GM21737 (cell line): ENCODE results near the gene ATF7IP.

Experiments
- ATAC-seq: cut with Tn5 transposase; IDR thresholded peaks from one replicate; pipeline ENCODE4 v1.9.1; 2021; ENCODE audit warnings: mild to moderate bottlenecking, moderate library complexity; ENCODE audit not compliant: unreplicated experiment

ATF7IP gene

GRCh38 chr12:14410177-14410576 is 44.7 kb downstream of the ATF7IP start:
- ATAC-seq = no peak

GRCh38 chr12:14410841-14411569 is 45.5 kb downstream of the ATF7IP start:
- ATAC-seq = no peak

GRCh38 chr12:14416658-14417057 is 51.2 kb downstream of the ATF7IP start:
- no peak for ATAC-seq

DNA sequence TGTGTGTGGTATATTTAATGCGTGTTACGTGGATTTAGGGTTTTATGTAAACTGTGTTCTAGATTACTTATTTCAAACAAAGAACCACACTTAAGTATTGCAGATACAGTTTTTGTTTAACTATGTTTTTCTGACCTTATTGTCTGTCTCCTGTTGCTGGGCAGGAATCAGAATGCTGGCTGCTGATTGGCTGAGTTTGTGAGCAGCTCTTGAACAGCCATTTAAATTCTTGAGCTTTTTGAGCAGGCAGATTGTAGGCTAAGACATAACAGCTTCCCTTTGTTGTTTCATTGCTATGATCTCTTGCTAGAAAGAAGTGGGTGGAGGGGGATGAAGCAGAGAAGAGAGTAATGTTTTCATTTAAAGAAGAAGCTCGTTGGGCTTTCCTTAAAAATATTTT is 52.2 kb downstream of the ATF7IP start:
- no peak for ATAC-seq

DNA sequence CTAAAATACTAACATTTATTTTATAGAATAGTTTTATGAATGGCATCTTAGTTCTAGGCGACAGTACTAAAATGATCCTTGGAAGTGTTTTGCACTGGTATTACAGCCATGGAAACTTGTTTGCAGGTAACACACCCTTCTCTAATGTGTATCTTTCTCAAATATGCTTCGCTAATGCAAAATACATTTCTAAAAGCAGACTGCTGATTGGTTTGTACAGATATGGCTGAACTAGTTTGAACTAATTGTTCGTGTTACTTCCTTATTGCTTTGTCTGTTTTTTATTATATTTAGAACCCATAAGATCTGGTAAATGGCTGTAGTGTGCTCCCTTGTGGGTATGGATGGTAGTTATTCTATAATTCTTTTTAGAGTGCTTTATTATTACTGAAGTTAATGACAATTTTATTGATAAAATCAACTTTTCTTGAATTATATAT is 53.0 kb downstream of the ATF7IP start:
- ATAC-seq = no peak

DNA sequence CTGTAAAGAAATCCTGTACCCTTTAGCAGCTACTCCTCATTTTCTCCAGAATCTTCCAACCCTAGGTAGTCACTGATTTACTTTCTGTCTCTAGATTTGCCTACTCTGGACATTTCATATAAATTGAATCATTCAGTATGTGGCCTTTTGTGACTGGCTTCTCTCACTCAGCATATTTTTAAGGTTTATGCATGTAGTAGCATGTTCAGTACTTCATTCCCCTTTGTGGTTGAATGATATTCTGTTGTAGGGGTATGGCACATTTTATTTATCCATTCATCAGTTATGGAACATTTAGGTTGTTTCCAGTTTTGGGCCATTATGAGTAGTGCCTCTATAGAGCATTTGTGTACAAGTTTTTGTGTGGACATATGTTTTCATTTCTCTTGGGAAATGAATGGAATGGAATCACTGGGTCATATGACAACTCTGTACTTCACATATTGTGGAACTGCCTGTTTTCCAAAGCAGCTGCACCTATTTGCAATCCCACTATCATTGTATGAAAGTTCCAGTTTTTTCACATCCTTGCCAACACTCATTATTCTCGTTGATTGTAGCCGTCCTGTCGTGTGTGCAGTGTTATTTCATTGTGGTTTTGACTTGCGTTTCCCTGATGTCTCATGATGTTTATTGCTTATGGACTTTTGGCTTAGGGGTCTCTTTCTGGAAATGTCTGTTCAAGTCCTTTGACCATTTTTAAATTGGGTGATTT is 57.2 kb downstream of the ATF7IP start:
- no peak for ATAC-seq

- ATAC-seq = no peak
Observed at GRCh38 chr12:14424545-14424944, 59.1 kb downstream of the ATF7IP start.

DNA sequence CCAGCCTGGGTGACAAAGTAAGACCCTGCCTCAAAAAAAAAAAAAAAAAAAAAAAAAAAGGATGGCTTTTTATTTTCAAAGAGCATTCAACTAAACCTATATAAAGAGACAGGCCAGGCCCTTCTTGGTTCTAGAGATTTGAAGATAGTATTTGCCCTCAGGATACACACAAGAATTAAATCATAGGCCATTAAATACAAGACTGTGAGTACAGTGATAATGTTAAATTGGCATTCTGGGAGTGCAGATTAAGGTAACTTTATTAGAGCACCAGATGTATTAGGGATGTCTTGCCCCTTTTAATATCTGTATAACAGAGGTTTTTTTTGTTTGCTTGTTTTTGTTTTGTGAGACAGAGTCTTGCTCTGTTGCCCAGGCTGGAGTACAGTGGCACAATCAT is 61.3 kb downstream of the ATF7IP start:
- no peak for ATAC-seq

GRCh38 chr12:14427929-14428328 is 62.4 kb downstream of the ATF7IP start:
- no peak for ATAC-seq

DNA sequence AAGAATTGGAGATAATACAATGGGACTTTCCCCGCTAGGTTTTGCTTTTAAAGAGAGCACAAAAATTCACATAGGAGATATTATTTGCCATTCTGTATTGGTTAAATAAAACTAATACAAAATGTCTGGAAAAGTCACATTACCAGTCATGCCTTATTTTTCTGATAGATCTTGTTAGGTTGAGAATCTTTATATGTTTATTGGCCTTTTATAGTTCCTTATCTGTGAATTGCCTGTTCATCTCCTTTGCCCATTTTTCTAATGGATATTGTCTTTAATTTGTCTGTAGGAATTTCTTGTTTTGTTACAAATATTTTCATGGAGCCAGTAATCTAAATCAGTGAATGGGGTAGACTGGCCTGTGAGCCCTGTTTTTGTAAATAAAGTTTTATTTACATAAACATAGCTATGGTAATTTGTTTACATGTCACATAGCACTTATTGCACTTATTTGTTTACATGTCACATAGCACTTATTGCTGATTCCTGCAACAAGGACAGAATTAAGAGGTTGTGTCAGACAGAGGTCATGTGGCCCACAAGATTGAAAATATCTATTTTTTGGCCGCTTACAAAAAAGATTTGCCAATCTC is 65.0 kb downstream of the ATF7IP start:
- ATAC-seq = no peak

GRCh38 chr12:14431975-14432374 is 66.5 kb downstream of the ATF7IP start:
- ATAC-seq = no peak

- ATAC-seq = no peak
Observed at GRCh38 chr12:14435627-14436026, 70.1 kb downstream of the ATF7IP start.

GRCh38 chr12:14442221-14442881 is 76.9 kb downstream of the ATF7IP start:
- ATAC-seq = no peak

- ATAC-seq = no peak
Observed at GRCh38 chr12:14443531-14443930, 78.0 kb downstream of the ATF7IP start.

DNA sequence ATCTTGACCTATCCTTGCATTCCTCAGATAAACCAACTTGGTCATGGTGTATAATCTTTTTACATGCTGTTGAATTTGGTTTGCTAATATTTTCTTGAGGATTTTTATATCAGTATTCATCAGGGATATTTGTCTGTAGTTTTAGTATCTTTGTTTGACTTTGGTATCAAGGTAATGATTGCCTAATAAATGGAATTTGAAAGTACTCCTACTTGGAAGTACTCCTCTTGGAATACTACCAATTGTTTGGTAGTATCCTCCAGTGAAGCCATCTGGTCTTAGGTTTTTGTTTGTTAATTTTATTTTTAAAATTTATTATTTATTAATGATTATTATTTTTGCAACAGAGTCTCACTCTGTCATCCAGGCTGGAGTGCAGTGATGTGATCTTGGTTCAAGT is 85.0 kb downstream of the ATF7IP start:
- no peak for ATAC-seq

GRCh38 chr12:14452336-14452735 is 86.9 kb downstream of the ATF7IP start:
- ATAC-seq = no peak

GRCh38 chr12:14452865-14453264 is 87.4 kb downstream of the ATF7IP start:
- ATAC-seq = no peak

DNA sequence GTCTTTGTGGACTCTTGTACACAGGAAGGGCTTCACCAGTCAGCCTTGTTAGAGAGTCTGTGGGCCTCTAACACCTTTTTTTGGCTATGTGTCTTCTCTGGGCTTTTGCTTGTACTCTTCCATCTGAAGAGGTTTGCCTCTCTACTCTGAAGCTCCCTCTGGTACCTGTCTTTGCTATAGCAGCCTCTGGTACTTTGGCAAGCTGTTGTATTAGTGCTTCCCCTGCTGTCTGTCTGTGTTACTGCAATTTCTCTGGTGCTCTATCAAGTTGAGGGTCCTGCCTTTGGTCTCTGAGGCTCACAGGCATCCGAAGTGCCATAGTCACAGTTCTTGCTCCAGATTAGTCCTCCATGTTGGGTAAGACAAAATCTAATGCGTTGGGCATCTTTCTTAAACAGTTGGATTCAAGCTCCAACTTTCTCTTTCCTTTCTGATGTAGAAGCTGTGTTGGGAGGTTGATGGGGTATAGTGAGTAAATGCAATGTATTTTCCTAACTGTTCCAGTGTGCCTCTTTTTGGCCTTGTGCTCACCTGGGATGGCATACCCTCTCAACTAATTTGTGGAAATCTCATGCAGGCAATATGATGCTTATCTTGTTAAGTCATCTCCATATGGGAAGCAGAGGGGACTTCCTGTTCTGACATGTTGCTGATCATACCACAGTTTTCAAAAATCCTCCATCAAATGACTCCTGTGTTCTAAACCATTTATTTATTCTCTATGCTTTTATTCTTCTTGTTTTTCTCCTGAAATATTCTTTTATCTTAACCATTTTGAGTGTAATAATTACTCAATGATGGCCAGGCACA is 88.8 kb downstream of the ATF7IP start:
- ATAC-seq = no peak

DNA sequence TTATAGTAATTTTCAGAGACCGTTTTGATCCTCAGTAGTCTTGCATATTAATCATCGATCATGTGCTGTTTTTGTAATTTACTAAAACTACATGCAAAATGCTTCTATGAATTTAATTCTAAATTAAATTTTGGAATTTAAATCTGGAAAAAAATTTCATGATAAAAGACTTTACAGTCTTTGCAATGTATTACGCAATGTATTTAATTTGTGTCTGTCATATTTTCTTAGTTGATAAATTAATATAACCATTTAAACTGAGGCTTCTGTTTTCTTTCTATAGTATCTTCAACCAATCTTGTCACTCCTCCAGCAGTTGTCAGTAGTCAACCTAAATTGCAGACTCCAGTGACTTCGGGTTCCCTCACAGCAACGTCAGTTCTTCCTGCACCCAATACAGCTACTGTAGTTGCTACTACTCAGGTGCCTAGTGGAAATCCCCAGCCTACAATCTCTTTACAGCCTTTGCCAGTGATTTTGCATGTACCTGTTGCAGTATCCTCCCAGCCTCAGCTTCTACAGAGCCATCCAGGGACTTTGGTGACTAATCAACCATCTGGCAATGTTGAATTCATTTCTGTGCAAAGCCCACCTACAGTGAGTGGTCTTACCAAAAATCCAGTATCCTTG is 94.8 kb downstream of the ATF7IP start:
- no peak for ATAC-seq

GRCh38 chr12:14471497-14471896 is 106.0 kb downstream of the ATF7IP start:
- no peak for ATAC-seq
